GM19023 (cell line): Measurements from ENCODE around the gene CHST10.
"Not testable (repeated sequence)": the region's sequence is repeated elsewhere in the genome, so short reads cannot be mapped to it uniquely, and the experiment has no call there.

ENCODE experiments used
- ATAC-seq: cut with Tn5 transposase; IDR thresholded peaks from one replicate; pipeline ENCODE4 v1.9.1; 2021; ENCODE audit warnings: mild to moderate bottlenecking, moderate library complexity; ENCODE audit not compliant: unreplicated experiment

Gene CHST10

GRCh38 chr2:100342466-100342865 lies 75.0 kb downstream of the CHST10 start:
- not testable (repeated sequence) for ATAC-seq
